Endothelial cell of umbilical vein (primary cell): ENCODE results near the gene IL1R2. TPM values are rescaled to one million over a fixed set of nuclear protein-coding genes. Genes with fewer than 3 reads are reported as not detected.

Source experiments
- BruUV-seq: library from RNA; stranded (reverse); fragments of 400-500 nt; replicated peaks from 2 replicates; lab custom pipeline; 2021; lab: Mats Ljungman, UMichigan
- CTCF ChIA-PET: fragments of 300-600, 350-600 bp; sonication (Branson Sonifier 250); formaldehyde crosslinking; loops from one replicate; lab custom pipeline; 2021; ENCODE audit warnings: antibody characterized with exemption, inconsistent platforms; lab: Charles Lee
- POLR2A ChIA-PET: fragments of 300-600, 350-600 bp; sonication (Branson Sonifier 250); formaldehyde crosslinking; loops from one replicate; lab custom pipeline; 2021; ENCODE audit warnings: antibody characterized with exemption, inconsistent platforms; lab: Charles Lee
- DNase-seq: peaks from one replicate; pipeline ENCODE4 v3.0.0-alpha.2; 2011; ENCODE audit warnings: low read depth, low spot score
- FAIRE-seq: peaks from 2 replicates; lab custom pipeline; 2011; peaks lifted over from hg19 to GRCh38; lab: Jason Lieb, UNC
- H2AFZ ChIP-seq: 2 replicates; pipeline ENCODE4 v1.6.0; 2012; ENCODE audit warnings: low read depth, low read length, control low read depth, inconsistent platforms
- H3K27ac ChIP-seq: 2 replicates; pipeline ENCODE4 v1.5.1; 2011; ENCODE audit warnings: low read depth, mild to moderate bottlenecking, control low read depth, low read length, moderate library complexity; ENCODE audit not compliant: insufficient read depth
- H3K27me3 ChIP-seq, 2 experiments: 2 replicates each; pipeline versions ENCODE4 v1.6.0 to v1.6.1; 2011; ENCODE audit warnings: low read length in 2 of 2, mixed read lengths in 1 of 2; ENCODE audit not compliant: control insufficient read depth in 2 of 2, insufficient read depth in 2 of 2
- H3K36me3 ChIP-seq, 2 experiments: 2 replicates in 1 of 2; 3 replicates in 1 of 2; pipeline ENCODE4 v1.5.1; 2011; ENCODE audit warnings: low read length in 2 of 2, mild to moderate bottlenecking in 1 of 2, moderate library complexity in 1 of 2; ENCODE audit not compliant: control insufficient read depth in 2 of 2, insufficient read depth in 2 of 2; ENCODE audit errors: extremely low read depth in 1 of 2
- H3K4me1 ChIP-seq: 3 replicates; pipeline ENCODE4 v1.5.1; 2011; ENCODE audit warnings: mild to moderate bottlenecking, low read length; ENCODE audit not compliant: control insufficient read depth, insufficient read depth; ENCODE audit errors: extremely low read depth
- H3K4me2 ChIP-seq: 2 replicates; pipeline ENCODE4 v1.6.1; 2011; ENCODE audit warnings: low read length, control low read depth, mixed read lengths; ENCODE audit not compliant: insufficient read depth
- H3K4me3 ChIP-seq, 3 experiments: fragments of 200-600 bp in 1 of 3; sonication (generic), shearing (Covaris generic) in 1 of 3; replicated peaks in 1 of 3; 2 replicates each; pipeline ENCODE4 v1.5.1; 2011 to 2016; ENCODE audit warnings: control low read depth in 3 of 3, low read length in 3 of 3, mild to moderate bottlenecking in 2 of 3, inconsistent platforms in 1 of 3, low read depth in 1 of 3, moderate library complexity in 1 of 3; ENCODE audit not compliant: insufficient read depth in 1 of 3
- H3K79me2 ChIP-seq: 2 replicates; pipeline ENCODE4 v1.6.0; 2012; ENCODE audit warnings: low read length, inconsistent platforms; ENCODE audit not compliant: control insufficient read depth, insufficient read depth
- H3K9ac ChIP-seq: replicated peaks from 2 replicates; pipeline ENCODE3; 2011; ENCODE audit warnings: low read length, control low read depth; ENCODE audit not compliant: insufficient read depth; ENCODE audit errors: extremely low read depth
- H3K9me1 ChIP-seq: replicated peaks from 3 replicates; pipeline ENCODE4 v1.6.0; 2011; ENCODE audit warnings: mild to moderate bottlenecking, low read length; ENCODE audit not compliant: control insufficient read depth, insufficient read depth; ENCODE audit errors: extremely low read depth
- H3K9me3 ChIP-seq: replicated peaks from 2 replicates; pipeline ENCODE4 v1.5.1; 2012; ENCODE audit warnings: low read length, inconsistent platforms; ENCODE audit not compliant: control insufficient read depth, insufficient read depth
- H4K20me1 ChIP-seq: replicated peaks from 2 replicates; pipeline ENCODE3; 2011; ENCODE audit warnings: mild to moderate bottlenecking, low read length; ENCODE audit not compliant: control insufficient read depth, insufficient read depth; ENCODE audit errors: extremely low read depth
- CTCF ChIP-seq, 2 donors: IDR thresholded peaks; 1 replicate in 1 of 2; 2 replicates in 1 of 2; pipeline ENCODE4 v1.5.1; 2011; ENCODE audit warnings: low read length in 2 of 2, mild to moderate bottlenecking in 2 of 2, moderate library complexity in 2 of 2, control low read depth in 1 of 2, inconsistent platforms in 1 of 2, low read depth in 1 of 2; ENCODE audit not compliant: insufficient read depth in 1 of 2; ENCODE audit errors: extremely low read depth in 1 of 2
- EZH2 ChIP-seq: IDR thresholded peaks from 2 replicates; pipeline ENCODE4 v1.6.1; 2012; ENCODE audit warnings: borderline replicate concordance, low read depth, mild to moderate bottlenecking, moderate library complexity, low read length, inconsistent platforms; ENCODE audit not compliant: severe bottlenecking
- FOS ChIP-seq: IDR thresholded peaks from 2 replicates; pipeline ENCODE4 v1.6.1; 2011; ENCODE audit warnings: mild to moderate bottlenecking, low read length, moderate library complexity, borderline replicate concordance; ENCODE audit not compliant: insufficient read depth
- GATA2 ChIP-seq: IDR thresholded peaks from 2 replicates; pipeline ENCODE4 v1.7.0; 2011; ENCODE audit warnings: low read depth, mild to moderate bottlenecking, moderate library complexity, mixed read lengths, low read length; ENCODE audit not compliant: insufficient read length, insufficient read depth
- JUN ChIP-seq: IDR thresholded peaks from 2 replicates; pipeline ENCODE4 v1.6.1; 2011; ENCODE audit warnings: borderline replicate concordance, low read depth; ENCODE audit not compliant: insufficient read length, insufficient read depth
- MAX ChIP-seq: IDR thresholded peaks from 2 replicates; pipeline ENCODE4 v1.6.1; 2011; ENCODE audit not compliant: insufficient read depth, insufficient read length
- MYC ChIP-seq: IDR thresholded peaks from one replicate; pipeline ENCODE4 v1.6.1; 2011; ENCODE audit warnings: mild to moderate bottlenecking, low read depth, low read length
- POLR2A ChIP-seq: IDR thresholded peaks from 2 replicates; pipeline ENCODE4 v1.6.1; 2012; ENCODE audit warnings: low read depth, mild to moderate bottlenecking, control low read depth, low read length
- POLR2AphosphoS5 ChIP-seq: IDR thresholded peaks from 2 replicates; pipeline ENCODE4 v1.6.1; 2012; ENCODE audit warnings: low read depth, mild to moderate bottlenecking, control low read depth, low read length, moderate library complexity; ENCODE audit not compliant: insufficient read depth
- dilution Hi-C: fragments of 300-500 bp; cut with MboI; formaldehyde crosslinking; loops from one replicate; pipeline ENCODE4 v1.15.0; 2019; ENCODE audit warnings: low sequenced_read_pairs; ENCODE audit not compliant: extremely low pct_ligation_motif_present
- intact Hi-C: fragments of 100-400 bp; cut with micrococcal nuclease; formaldehyde crosslinking; loops from one replicate; pipeline ENCODE4 v1.10.0; 2022
- polyA plus RNA-seq, 4 experiments: library from polyadenylated mRNA; depleted of rRNA in 3 of 4; stranded (reverse) in 3 of 4; unstranded in 1 of 4; fragments of >200 nt; gene quantifications; 2 replicates each; pipeline versions ENCODE4 v1.2.1 to v1.2.3, GENCODE V29; 2011 to 2012; ENCODE audit warnings: missing spikeins in 1 of 4
- total RNA-seq: library from RNA; stranded (reverse); gene quantifications from 2 replicates; pipeline ENCODE4 v1.2.3, GENCODE V29; 2021

IL1R2 gene
- total and polyA plus RNA-seq, 2 donors (not counting 3 experiments of a cell fraction or from before 2014, with no cell fraction given): not detected

DNA sequence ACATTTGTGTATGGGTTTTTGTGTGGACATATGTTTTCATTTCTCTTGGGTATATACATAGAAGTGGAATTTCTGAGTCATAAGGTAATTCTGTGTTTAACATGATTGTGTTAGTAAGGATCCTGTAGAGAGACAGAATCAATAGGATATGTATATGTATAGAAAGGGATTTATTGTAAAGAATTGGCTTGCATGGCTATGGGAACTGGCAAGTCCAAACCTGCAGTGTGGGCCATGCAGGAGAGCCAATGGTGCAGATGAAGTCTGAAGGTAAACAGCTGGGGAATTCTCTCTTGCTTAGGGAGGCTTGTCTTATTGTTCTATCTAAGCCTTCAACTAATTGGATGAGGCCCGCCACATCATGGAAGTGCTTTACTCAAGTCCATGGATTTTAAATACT lies 39.2 kb upstream of the IL1R2 start:
- no TSS peak for BruUV-seq
- H3K27ac ChIP-seq: no peak overlapping the region
- ChIA-PET CTCF (no interaction called here), POLR2A (no interaction called here)
- TF ChIP-seq POLR2AphosphoS5: no peak
- H4K20me1 ChIP-seq: no peaks in the 10 kb centered on the region
- FAIRE-seq (no peak), DNase-seq (no peak)
- dilution Hi-C loops (no loop called here), intact Hi-C loops (no loop called here)
- no peaks in the 10 kb centered on the region for H3K36me3 ChIP-seq
- H3K9me1 ChIP-seq: no peaks in the 10 kb centered on the region
- peaks cover 1 to 8% of the 10 kb centered on the region in 2 experiments for H3K27me3 ChIP-seq
- no peak overlapping the region for H3K4me3 ChIP-seq
- H3K79me2 ChIP-seq: no peaks in the 10 kb centered on the region
- no peak overlapping the region for H3K4me2 ChIP-seq
- no peak overlapping the region for H3K9ac ChIP-seq
- H3K4me1 ChIP-seq: no peaks in the 10 kb centered on the region
- H3K9me3 ChIP-seq: no peaks in the 10 kb centered on the region
- no peak overlapping the region for H2AFZ ChIP-seq

DNA sequence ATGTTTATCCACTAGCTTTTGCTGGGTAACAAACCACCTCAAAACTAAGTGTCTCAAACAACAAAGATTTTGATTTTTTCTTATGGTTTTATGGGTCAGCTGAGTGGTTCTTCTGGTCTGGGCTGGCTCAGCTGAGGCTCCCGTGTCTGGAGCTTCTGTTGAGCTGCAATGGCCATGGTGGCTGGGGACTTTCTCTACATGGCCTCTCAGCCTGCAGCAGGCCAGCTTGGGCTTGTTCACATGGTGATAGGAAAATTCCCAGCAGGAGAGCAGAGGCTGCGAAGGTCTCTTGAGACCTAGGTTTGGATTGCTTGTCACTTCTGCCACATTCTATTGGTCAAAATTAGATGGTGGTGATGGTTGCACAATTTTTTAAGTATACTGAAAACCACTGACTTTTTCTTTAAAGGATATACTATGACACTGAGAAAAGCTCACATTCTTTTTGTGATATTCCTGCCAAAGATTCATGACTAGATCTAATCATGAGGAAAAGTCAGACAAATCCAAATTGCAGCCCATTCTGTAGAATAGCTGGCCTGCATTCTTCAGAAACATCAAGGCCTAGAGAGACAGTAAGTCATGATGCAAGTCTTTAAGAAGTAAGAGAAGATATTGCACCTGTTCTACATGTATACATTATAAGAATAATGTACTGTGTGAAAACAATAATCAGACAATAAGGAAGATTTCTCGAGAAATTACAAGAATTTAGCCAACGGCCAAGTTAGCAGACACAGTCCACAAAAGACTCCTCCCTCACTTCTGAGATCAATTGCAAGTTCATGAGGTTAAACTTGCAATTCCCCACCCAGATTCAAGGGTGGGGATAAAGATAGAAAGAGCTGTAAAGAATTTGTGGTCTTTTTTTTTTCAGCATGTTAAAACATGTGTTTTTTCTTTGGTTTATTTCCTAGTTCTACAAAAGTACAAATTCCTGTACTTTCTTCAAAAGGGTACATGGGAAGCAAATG lies 35.0 kb upstream of the IL1R2 start:
- H3K4me3 ChIP-seq: no peak overlapping the region
- no peaks in the 10 kb centered on the region for H3K9me1 ChIP-seq
- H3K9ac ChIP-seq: no peak overlapping the region
- H3K9me3 ChIP-seq: no peaks in the 10 kb centered on the region
- intact Hi-C loops: no loop called here
- H3K27ac ChIP-seq: no peak overlapping the region
- no peak overlapping the region for H2AFZ ChIP-seq
- no peak for DNase-seq
- POLR2A ChIA-PET: no interaction called here
- CTCF ChIA-PET: no interaction called here
- no peak overlapping the region for H3K4me2 ChIP-seq
- no peaks in the 10 kb centered on the region for H3K36me3 ChIP-seq
- no peaks in the 10 kb centered on the region for H4K20me1 ChIP-seq
- peaks cover 1 to 14% of the 10 kb centered on the region in 2 experiments for H3K27me3 ChIP-seq
- TF ChIP-seq EZH2 (no peak), GATA2 (no peak), POLR2AphosphoS5 (no peak), MYC (no peak), JUN (no peak), MAX (no peak), CTCF (IDR thresholded peaks at IDR 0.05; ENCODE audit: extremely low read depth in 1 of 2, insufficient read depth in 1 of 2, low read depth in 1 of 2, low read length in 2 of 2) (no peak), POLR2A (no peak), FOS (no peak)
- H3K79me2 ChIP-seq: no peaks in the 10 kb centered on the region
- no TSS peak for BruUV-seq
- no peak for FAIRE-seq
- dilution Hi-C loops: no loop called here
- H3K4me1 ChIP-seq: no peaks in the 10 kb centered on the region
